Measurements from ENCODE around the gene TMEM240.

DNA sequence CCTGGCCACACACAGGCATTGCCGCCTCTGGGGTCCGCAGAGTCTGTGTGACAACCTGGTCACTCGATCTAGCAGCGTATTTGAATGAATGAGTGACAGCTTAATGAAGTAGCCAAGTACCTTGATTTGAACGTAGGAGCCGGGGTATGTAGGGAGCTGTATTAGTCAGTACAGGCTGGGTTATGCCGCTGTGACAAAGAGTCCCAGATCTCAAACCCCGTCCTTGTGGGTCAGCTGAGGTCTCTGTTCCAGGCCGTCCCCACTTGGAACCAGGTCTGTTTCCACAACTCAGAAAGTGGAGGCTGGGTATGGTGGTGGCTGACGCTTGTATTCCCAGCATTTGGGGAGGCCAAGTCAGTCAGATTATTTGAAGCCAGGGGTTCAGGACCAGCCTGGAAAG lies 48.8 kb downstream of the TMEM240 start:
- no peak for TF ChIP-seq POLR2A (IDR thresholded peaks at IDR 0.05; ENCODE audit: low read depth, low read length)
- no peak for TF ChIP-seq TAF1 (IDR thresholded peaks at IDR 0.05; ENCODE audit: borderline replicate concordance, low read depth, low read length)
- no peak for TF ChIP-seq POLR2AphosphoS5 (IDR thresholded peaks at IDR 0.05; ENCODE audit: low read depth, low read length)

All from GM12892 (cell line).